HG03159 (cell line): Measurements from ENCODE around the gene HMGA1.
"Not testable (repeated sequence)": the region's sequence is repeated elsewhere in the genome, so short reads cannot be mapped to it uniquely, and the experiment has no call there.

Source experiments
- ATAC-seq: cut with Tn5 transposase; IDR thresholded peaks from one replicate; pipeline ENCODE4 v1.9.1; 2021; ENCODE audit warnings: mild to moderate bottlenecking, moderate library complexity; ENCODE audit not compliant: unreplicated experiment

The HMGA1 gene

GRCh38 chr6:34259529-34260069, 22.9 kb downstream of the HMGA1 start:
- ATAC-seq, result no peak

- ATAC-seq, result no peak
Observed at GRCh38 chr6:34260576-34261267, 24.0 kb downstream of the HMGA1 start.

GRCh38 chr6:34263484-34263883, 26.8 kb downstream of the HMGA1 start:
- not testable (repeated sequence) for ATAC-seq

- no peak for ATAC-seq
Observed at GRCh38 chr6:34267746-34268145, 31.1 kb downstream of the HMGA1 start.

- not testable (repeated sequence) for ATAC-seq
Observed at GRCh38 chr6:34269132-34269531, 32.5 kb downstream of the HMGA1 start.

GRCh38 chr6:34269658-34270341, 33.1 kb downstream of the HMGA1 start:
- ATAC-seq, result not testable (repeated sequence)

GRCh38 chr6:34272013-34272926, 35.6 kb downstream of the HMGA1 start:
- ATAC-seq, result no peak

GRCh38 chr6:34273242-34273805, 36.7 kb downstream of the HMGA1 start:
- no peak for ATAC-seq

GRCh38 chr6:34274129-34274528, 37.5 kb downstream of the HMGA1 start:
- ATAC-seq, result no peak

- ATAC-seq, result no peak
Observed at GRCh38 chr6:34275128-34275804, 38.6 kb downstream of the HMGA1 start.

- ATAC-seq, result no peak
Observed at GRCh38 chr6:34276191-34276590, 39.5 kb downstream of the HMGA1 start.

GRCh38 chr6:34276881-34277762, 40.4 kb downstream of the HMGA1 start:
- no peak for ATAC-seq

GRCh38 chr6:34277763-34278112, 41.1 kb downstream of the HMGA1 start:
- no peak for ATAC-seq

GRCh38 chr6:34278833-34279232, 42.2 kb downstream of the HMGA1 start:
- ATAC-seq, result no peak

GRCh38 chr6:34280216-34280615, 43.5 kb downstream of the HMGA1 start:
- ATAC-seq, result no peak

GRCh38 chr6:34281702-34282334, 45.1 kb downstream of the HMGA1 start:
- no peak for ATAC-seq

- no peak for ATAC-seq
Observed at GRCh38 chr6:34284563-34285447, 48.1 kb downstream of the HMGA1 start.
